Large intestine (tissue), 3 donors: ENCODE measurements around the gene HPSE2. TPM values are rescaled to one million over a fixed set of nuclear protein-coding genes. Genes with fewer than 3 reads are reported as not detected.
"Not testable (repeated sequence)": the region's sequence is repeated elsewhere in the genome, so short reads cannot be mapped to it uniquely, and the experiment has no call there.

Experiments
- DNase-seq, 2 donors: peaks; one replicate each; pipeline versions ENCODE4 v3.0.0 to v3.0.0-alpha.2; 2013
- H3K27ac ChIP-seq: one replicate; pipeline ENCODE4 v1.5.1; 2013; ENCODE audit warnings: low read length
- H3K27me3 ChIP-seq: 2 replicates; pipeline ENCODE4 v1.6.1; 2013; ENCODE audit warnings: low read length; ENCODE audit not compliant: control insufficient read depth, insufficient read depth
- H3K36me3 ChIP-seq: 2 replicates; pipeline ENCODE4 v1.6.1; 2013; ENCODE audit warnings: low read length; ENCODE audit not compliant: control insufficient read depth, insufficient read depth
- H3K4me1 ChIP-seq: one replicate; pipeline ENCODE4 v1.6.1; 2013; ENCODE audit warnings: low read length; ENCODE audit not compliant: control insufficient read depth, insufficient read depth
- H3K4me3 ChIP-seq: one replicate; pipeline ENCODE4 v1.5.1; 2013; ENCODE audit warnings: low read length
- H3K9me3 ChIP-seq: one replicate; pipeline ENCODE4 v1.6.1; 2013; ENCODE audit warnings: mild to moderate bottlenecking, low read depth, low read length, moderate library complexity; ENCODE audit not compliant: control insufficient read depth
- WGBS: methylation state at CpG from one replicate; pipeline ENCODE4 v1.1.5; 2013; ENCODE audit warnings: low lambda C conversion rate; ENCODE audit not compliant: insufficient coverage; 5-methylcytosine and 5-hydroxymethylcytosine counted together
- polyA plus RNA-seq: library from polyadenylated mRNA; unstranded; fragments of 120-200 nt; gene quantifications from one replicate; pipeline ENCODE4 v1.2.1, GENCODE V29; 2013

Gene HPSE2
- polyA plus RNA-seq, 1 donor = 6.9 TPM

GRCh38 chr10:99161165-99161564 lies 74.5 kb downstream of the HPSE2 start:
- Histone ChIP-seq H3K4me3 (no peak overlapping the region), H3K4me1 (no peaks in the 10 kb centered on the region), H3K9me3 (no peaks in the 10 kb centered on the region), H3K27me3 (no peaks in the 10 kb centered on the region), H3K27ac (no peak overlapping the region), H3K36me3 (no peaks in the 10 kb centered on the region)
- DNase-seq = no peak
- 100% methylated on average over 1 of the region's 4 CpGs for WGBS

- no CpG with 5 or more reads among the region's 2 CpGs for WGBS
- no peak for DNase-seq
- Histone ChIP-seq H3K36me3 (no peaks in the 10 kb centered on the region), H3K4me1 (no peaks in the 10 kb centered on the region), H3K9me3 (no peaks in the 10 kb centered on the region), H3K27ac (no peak overlapping the region), H3K27me3 (no peaks in the 10 kb centered on the region), H3K4me3 (no peak overlapping the region)
Measured at GRCh38 chr10:99143651-99144050, 92.0 kb downstream of the HPSE2 start.

- Histone ChIP-seq H3K4me1 (no peaks in the 10 kb centered on the region), H3K4me3 (no peak overlapping the region), H3K27me3 (no peaks in the 10 kb centered on the region), H3K36me3 (no peaks in the 10 kb centered on the region), H3K27ac (no peak overlapping the region), H3K9me3 (no peaks in the 10 kb centered on the region)
- DNase-seq = no peak
Measured at GRCh38 chr10:99143011-99143410, 92.6 kb downstream of the HPSE2 start.

DNA sequence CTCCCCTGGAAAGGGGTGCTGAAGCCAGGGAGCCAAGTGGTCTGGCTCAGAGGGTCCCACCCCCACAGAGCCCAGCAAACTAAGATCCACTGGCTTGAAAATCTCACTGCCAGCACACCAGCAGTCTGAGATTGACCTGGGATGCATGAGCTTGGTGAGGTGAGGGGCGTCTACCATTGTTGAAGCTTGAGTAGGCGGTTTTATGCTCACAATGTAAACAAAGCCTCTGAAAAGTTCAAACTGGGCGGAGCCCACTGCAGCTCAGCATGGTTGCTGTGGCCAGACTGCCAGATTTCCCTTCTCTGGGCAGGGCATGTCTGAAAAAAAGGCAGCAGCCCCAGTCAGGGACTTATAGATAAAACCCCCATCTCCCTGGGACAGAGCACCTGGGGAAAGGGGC lies 102.8 kb downstream of the HPSE2 start:
- H3K36me3 ChIP-seq, H3K4me3 ChIP-seq, H3K9me3 ChIP-seq, H3K27me3 ChIP-seq, H3K27ac ChIP-seq, DNase-seq, H3K4me1 ChIP-seq: not testable (repeated sequence)
- no CpG with 5 or more reads among the region's 3 CpGs for WGBS

- Histone ChIP-seq H3K4me3 (no peak overlapping the region), H3K27me3 (no peaks in the 10 kb centered on the region), H3K4me1 (no peaks in the 10 kb centered on the region), H3K36me3 (no peaks in the 10 kb centered on the region), H3K27ac (no peak overlapping the region), H3K9me3 (no peaks in the 10 kb centered on the region)
- WGBS = no CpG with 5 or more reads among the region's 3 CpGs
- no peak for DNase-seq
Measured at GRCh38 chr10:99125879-99126278, 109.8 kb downstream of the HPSE2 start.

- H3K4me3 ChIP-seq = no peak overlapping the region
- no peaks in the 10 kb centered on the region for H3K9me3 ChIP-seq
- no peak for DNase-seq
- H3K27me3 ChIP-seq = no peaks in the 10 kb centered on the region
- WGBS = no CpG with 5 or more reads among the region's 1 CpG
- H3K36me3 ChIP-seq = no peaks in the 10 kb centered on the region
- no peak overlapping the region for H3K27ac ChIP-seq
- no peaks in the 10 kb centered on the region for H3K4me1 ChIP-seq
Measured at GRCh38 chr10:99124376-99124775, 111.3 kb downstream of the HPSE2 start.

- H3K4me3 ChIP-seq = no peak overlapping the region
- H3K36me3 ChIP-seq = no peaks in the 10 kb centered on the region
- no peaks in the 10 kb centered on the region for H3K27me3 ChIP-seq
- H3K27ac ChIP-seq = no peak overlapping the region
- no peaks in the 10 kb centered on the region for H3K9me3 ChIP-seq
- no CpG with 5 or more reads among the region's 5 CpGs for WGBS
- DNase-seq = no peak
- H3K4me1 ChIP-seq = no peaks in the 10 kb centered on the region
Measured at GRCh38 chr10:99123851-99124250, 111.8 kb downstream of the HPSE2 start.

GRCh38 chr10:99123336-99123735 lies 112.3 kb downstream of the HPSE2 start:
- Histone ChIP-seq H3K4me1 (no peaks in the 10 kb centered on the region), H3K9me3 (no peaks in the 10 kb centered on the region), H3K4me3 (no peak overlapping the region), H3K36me3 (no peaks in the 10 kb centered on the region), H3K27ac (no peak overlapping the region), H3K27me3 (no peaks in the 10 kb centered on the region)
- no peak for DNase-seq
- no CpG with 5 or more reads among the region's 3 CpGs for WGBS

DNA sequence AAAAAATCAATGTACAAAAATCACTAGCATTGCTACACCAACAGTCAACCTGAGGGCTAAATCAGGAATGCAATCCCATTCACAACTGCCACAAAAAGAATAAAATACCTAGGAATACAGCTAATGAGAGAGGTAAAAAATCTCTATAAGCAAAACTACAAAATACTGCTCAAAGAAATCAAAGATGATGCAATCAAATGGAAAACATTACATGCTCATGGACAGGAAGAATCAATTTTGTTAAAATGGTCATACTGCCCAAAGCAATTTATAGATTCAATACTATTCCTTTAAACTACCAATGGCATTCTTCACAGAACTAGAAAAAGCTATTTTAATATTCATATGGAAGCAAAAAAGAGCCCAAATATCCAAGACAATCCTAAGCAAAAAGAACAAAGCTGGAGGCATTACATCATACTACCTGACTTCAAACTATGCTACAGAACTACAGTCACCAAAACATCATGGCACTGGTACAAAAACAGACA lies 116.3 kb downstream of the HPSE2 start:
- H3K36me3 ChIP-seq = no peaks in the 10 kb centered on the region
- no peak for DNase-seq
- no peaks in the 10 kb centered on the region for H3K9me3 ChIP-seq
- no peak overlapping the region for H3K4me3 ChIP-seq
- no peak overlapping the region for H3K27ac ChIP-seq
- no peaks in the 10 kb centered on the region for H3K4me1 ChIP-seq
- no peaks in the 10 kb centered on the region for H3K27me3 ChIP-seq

GRCh38 chr10:99115703-99116102 lies 119.9 kb downstream of the HPSE2 start:
- no peaks in the 10 kb centered on the region for H3K36me3 ChIP-seq
- H3K9me3 ChIP-seq = no peaks in the 10 kb centered on the region
- no peaks in the 10 kb centered on the region for H3K4me1 ChIP-seq
- no peak overlapping the region for H3K27ac ChIP-seq
- H3K4me3 ChIP-seq = no peak overlapping the region
- H3K27me3 ChIP-seq = no peaks in the 10 kb centered on the region
- no peak for DNase-seq

DNA sequence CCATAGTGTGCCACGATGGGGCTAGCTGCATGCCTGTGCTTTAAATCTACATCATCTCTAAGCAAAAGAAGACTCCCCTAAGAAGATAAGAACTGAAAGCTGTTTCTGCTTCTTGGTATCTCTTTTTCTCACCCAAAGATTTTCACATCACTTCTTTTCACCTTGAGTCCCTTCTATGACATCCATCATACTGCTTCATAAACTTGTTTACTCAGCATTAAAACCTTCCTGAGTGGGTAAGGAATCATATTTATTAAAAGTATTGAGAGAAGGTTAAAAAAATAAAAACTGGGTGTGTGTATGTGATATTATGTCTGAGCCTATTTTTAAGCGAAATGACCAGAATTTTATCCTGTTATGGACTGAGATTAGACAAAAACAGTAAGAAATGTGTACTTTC lies 150.3 kb downstream of the HPSE2 start:
- Histone ChIP-seq H3K4me3 (no peak overlapping the region), H3K27ac (no peak overlapping the region), H3K27me3 (no peaks in the 10 kb centered on the region), H3K9me3 (no peaks in the 10 kb centered on the region), H3K4me1 (no peaks in the 10 kb centered on the region), H3K36me3 (no peaks in the 10 kb centered on the region)
- whole genome bisulfite sequencing = no CpG with 5 or more reads among the region's 2 CpGs
- no peak for DNase-seq
